ENCODE results near the gene DCP1A. TPM values are rescaled to one million over a fixed set of nuclear protein-coding genes. Genes with fewer than 3 reads are reported as not detected.

Gene DCP1A
- total RNA-seq, 1 experiment from 2014 or later: 12.7 TPM

DNA sequence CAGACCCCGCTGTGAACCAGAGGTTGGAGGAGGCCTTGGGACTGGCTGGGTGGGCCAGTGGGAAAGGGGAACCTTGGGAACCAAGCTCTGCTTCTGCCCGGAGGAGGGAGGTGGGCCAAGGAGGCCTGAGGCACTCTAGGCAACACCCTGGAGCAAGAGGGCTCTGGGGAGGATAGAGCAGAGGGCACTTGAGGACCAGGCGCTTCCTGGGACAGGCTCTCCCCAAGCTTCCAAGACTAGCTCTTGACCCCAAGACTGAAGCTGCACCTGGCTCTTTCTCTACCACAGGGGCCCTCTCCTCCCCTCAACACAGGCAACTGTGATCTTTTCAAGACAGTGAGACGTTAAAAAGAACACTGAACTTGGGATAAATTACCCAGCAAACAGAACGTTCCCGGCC lies 111.8 kb downstream of the DCP1A start:
- Histone ChIP-seq H3K36me3 (ENCODE audit: low read depth, low read length) (peaks cover 85% of the 10 kb centered on the region), H3K4me3 (ENCODE audit: low read length) (no peak overlapping the region), H3K9ac (ENCODE audit: low read length) (peak overlapping the region; percentile 74), H3K27me3 (ENCODE audit: low read length) (no peaks in the 10 kb centered on the region), H3K27ac (ENCODE audit: low read length) (peak overlapping the region; percentile 91), H4K20me1 (ENCODE audit: low read length) (peaks cover 4% of the 10 kb centered on the region; the same call in 1 of the 2 replicates), H3K79me2 (ENCODE audit: low read length) (peaks cover 24% of the 10 kb centered on the region), H3F3A (ENCODE audit: low read length, unreplicated experiment) (peaks cover 11% of the 10 kb centered on the region), H3K9me2 (replicated peaks; ENCODE audit: low read length) (no peaks in the 10 kb centered on the region), H3K4me1 (ENCODE audit: insufficient read depth, low read length) (peaks cover 33% of the 10 kb centered on the region), H3K9me3 (ENCODE audit: low read length) (no peaks in the 10 kb centered on the region), H2AFZ (ENCODE audit: low read length) (no peak overlapping the region), H3K4me2 (ENCODE audit: low read length) (no peak overlapping the region)
- POLR2A ChIA-PET (ENCODE audit: unreplicated experiment): no interaction called here
- ATAC-seq: no peak
- BruUV-seq (replicated peaks): no TSS peak
- intact Hi-C loops (cut with micrococcal nuclease): no loop called here
- TF ChIP-seq EZH2phosphoT487 (IDR thresholded peaks at IDR 0.05; ENCODE audit: borderline replicate concordance, low read length): no peak
- TF ChIP-seq, protein P1, sequence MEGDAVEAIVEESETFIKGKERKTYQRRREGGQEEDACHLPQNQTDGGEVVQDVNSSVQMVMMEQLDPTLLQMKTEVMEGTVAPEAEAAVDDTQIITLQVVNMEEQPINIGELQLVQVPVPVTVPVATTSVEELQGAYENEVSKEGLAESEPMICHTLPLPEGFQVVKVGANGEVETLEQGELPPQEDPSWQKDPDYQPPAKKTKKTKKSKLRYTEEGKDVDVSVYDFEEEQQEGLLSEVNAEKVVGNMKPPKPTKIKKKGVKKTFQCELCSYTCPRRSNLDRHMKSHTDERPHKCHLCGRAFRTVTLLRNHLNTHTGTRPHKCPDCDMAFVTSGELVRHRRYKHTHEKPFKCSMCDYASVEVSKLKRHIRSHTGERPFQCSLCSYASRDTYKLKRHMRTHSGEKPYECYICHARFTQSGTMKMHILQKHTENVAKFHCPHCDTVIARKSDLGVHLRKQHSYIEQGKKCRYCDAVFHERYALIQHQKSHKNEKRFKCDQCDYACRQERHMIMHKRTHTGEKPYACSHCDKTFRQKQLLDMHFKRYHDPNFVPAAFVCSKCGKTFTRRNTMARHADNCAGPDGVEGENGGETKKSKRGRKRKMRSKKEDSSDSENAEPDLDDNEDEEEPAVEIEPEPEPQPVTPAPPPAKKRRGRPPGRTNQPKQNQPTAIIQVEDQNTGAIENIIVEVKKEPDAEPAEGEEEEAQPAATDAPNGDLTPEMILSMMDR (conservative IDR thresholded peaks at IDR 0.05; ENCODE audit: low read depth, low read length): no peak
- TF ChIP-seq EZH2 (IDR thresholded peaks at IDR 0.05; ENCODE audit: low read length, unreplicated experiment): no peak
- DNase-seq: no peak
- CTCF ChIA-PET: no interaction called here

DNA sequence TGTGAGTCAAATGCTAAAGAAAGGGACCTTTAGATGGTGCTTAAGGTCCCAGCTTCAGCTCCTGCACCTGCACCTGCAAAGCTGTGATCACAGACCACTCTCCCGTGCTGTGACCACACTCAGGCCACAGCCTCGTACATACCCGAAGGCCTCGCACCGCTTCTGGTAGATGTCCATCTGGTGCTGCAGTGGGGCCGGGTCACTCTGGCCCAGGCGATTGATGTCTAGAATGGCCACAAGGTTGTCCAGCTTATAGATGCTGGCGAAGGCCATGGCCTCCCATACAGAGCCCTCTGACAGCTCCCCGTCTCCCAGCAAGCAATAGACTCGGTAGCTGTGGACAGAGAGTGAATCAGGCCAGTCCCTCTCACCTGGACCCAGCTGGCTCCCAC lies 112.5 kb downstream of the DCP1A start:
- ATAC-seq: no peak
- peaks cover 20% of the 10 kb centered on the region for H3K79me2 ChIP-seq (ENCODE audit: low read length)

More for the DNA sequence above, 112.5 kb downstream of the DCP1A start:
- Histone ChIP-seq H3K4me3 (ENCODE audit: low read length) (no peak overlapping the region), H2AFZ (ENCODE audit: low read length) (no peak overlapping the region), H3K4me2 (ENCODE audit: low read length) (no peak overlapping the region), H3F3A (ENCODE audit: low read length, unreplicated experiment) (peaks cover 11% of the 10 kb centered on the region), H3K27ac (ENCODE audit: low read length) (no peak overlapping the region), H3K9ac (ENCODE audit: low read length) (no peak overlapping the region), H3K9me2 (replicated peaks; ENCODE audit: low read length) (no peaks in the 10 kb centered on the region), H3K27me3 (ENCODE audit: low read length) (no peaks in the 10 kb centered on the region), H3K36me3 (ENCODE audit: low read depth, low read length) (peaks cover 85% of the 10 kb centered on the region), H3K9me3 (ENCODE audit: low read length) (no peaks in the 10 kb centered on the region), H4K20me1 (ENCODE audit: low read length) (peaks cover 4% of the 10 kb centered on the region; the same call in 1 of the 2 replicates), H3K4me1 (ENCODE audit: insufficient read depth, low read length) (peaks cover 33% of the 10 kb centered on the region)
- POLR2A ChIA-PET (ENCODE audit: unreplicated experiment): no interaction called here
- TF ChIP-seq EZH2phosphoT487 (IDR thresholded peaks at IDR 0.05; ENCODE audit: borderline replicate concordance, low read length) (no peak), EZH2 (IDR thresholded peaks at IDR 0.05; ENCODE audit: low read length, unreplicated experiment) (no peak)
- TF ChIP-seq, protein P1 (conservative IDR thresholded peaks at IDR 0.05; ENCODE audit: low read depth, low read length): no peak
- no TSS peak for BruUV-seq (replicated peaks)
- intact Hi-C loops (cut with micrococcal nuclease): no loop called here
- CTCF ChIA-PET: no interaction called here
- DNase-seq: no peak

Data from PC-3 (cell line).